HG03442 (cell line): ENCODE measurements around the gene C1GALT1.
"Not testable (repeated sequence)": the region's sequence is repeated elsewhere in the genome, so short reads cannot be mapped to it uniquely, and the experiment has no call there.

Source experiments
- ATAC-seq: cut with Tn5 transposase; IDR thresholded peaks from one replicate; pipeline ENCODE4 v1.9.1; 2021; ENCODE audit warnings: mild to moderate bottlenecking, moderate library complexity; ENCODE audit not compliant: unreplicated experiment

C1GALT1 gene

DNA sequence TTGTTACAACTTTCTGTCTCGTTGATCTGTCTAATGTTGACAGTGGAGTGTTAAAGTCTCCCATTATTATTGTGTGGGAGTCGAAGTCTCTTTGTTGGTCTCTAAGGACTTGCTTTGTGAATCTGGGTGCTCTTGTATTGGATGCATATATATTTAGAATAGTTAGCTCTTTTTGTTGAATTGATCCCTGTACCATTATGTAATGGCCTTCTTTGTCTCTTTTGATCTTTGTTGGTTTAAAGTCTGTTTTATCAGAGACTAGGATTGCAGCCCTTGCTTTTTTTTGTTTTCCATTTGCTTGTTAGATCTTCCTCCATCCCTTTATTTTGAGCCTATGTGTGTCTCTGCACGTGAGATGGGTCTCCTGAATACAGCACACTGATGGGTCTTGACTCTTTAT is 17.2 kb downstream of the C1GALT1 start:
- ATAC-seq: not testable (repeated sequence)

DNA sequence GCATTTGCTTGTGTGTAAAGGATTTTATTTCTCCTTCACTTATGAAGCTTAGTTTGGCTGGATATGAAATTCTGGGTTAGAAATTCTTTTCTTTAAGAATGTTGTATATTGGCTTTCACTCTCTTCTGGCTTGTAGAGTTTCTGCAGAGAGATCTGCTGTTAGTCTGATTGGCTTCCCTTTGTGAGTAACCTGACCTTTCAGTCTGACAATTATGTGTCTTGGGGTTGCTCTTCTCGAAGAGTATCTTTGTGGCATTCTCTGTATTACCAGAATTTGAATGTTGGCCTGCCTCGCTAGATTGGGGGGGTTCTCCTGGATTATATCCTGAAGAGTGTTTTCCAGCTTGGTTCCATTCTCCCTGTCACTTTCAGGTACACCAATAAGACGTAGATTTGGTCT is 17.9 kb downstream of the C1GALT1 start:
- ATAC-seq: not testable (repeated sequence)

DNA sequence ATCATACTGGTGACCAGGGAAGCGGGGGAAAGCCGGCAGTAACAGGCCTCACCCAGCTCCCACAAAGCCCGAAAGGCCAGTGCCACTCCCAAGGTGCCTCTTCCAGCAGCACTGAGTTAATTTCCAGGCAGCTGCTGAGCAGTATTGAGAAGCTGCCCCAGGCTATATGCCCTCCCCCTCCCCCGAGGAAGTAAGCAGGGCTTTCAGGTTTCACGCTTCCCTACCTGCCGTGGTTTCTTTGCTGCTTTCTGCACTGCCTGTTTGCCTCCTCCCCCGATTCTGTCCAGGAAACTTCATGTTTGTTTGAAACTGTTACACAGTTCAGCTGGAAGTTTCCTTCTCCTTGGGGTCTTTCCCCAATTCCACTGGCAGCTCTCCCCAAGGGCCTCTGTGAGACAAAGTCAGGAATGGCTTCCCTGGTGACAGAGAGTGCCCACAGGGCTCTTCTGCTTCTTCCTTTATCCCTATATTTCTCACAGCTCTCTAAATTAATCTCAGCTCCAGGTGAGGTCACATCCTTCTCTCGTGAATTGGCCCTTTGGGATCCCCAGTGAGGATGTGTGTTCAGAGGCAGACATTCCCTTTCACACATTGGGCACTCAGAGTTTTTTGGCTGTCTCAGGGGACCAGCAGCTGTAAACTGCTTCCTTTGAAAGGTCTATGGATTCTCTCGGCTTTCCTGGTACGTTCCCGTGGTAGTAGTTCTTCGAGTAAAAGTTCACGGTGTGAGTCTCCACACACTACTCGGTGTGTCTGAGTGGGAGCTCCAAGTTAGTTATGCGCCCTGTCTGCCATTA is 19.4 kb downstream of the C1GALT1 start:
- ATAC-seq: peak; percentile 97

DNA sequence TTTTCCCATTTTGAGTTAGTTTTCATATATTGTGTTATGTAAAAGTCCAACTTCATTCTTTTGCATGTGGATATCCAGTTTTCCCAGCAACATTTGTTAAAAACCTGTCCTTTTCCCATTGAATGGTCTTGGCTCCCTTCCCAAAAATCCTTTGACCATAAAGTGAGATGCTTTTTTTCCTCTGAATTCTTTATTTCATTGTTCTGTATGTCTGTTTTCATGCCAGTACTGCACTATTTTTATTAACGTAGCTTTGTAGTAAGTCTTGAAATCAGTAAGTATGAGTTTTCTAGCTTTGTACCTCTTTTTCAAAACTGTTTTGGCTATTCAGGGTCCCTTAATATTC is 20.0 kb downstream of the C1GALT1 start:
- ATAC-seq: no peak

DNA sequence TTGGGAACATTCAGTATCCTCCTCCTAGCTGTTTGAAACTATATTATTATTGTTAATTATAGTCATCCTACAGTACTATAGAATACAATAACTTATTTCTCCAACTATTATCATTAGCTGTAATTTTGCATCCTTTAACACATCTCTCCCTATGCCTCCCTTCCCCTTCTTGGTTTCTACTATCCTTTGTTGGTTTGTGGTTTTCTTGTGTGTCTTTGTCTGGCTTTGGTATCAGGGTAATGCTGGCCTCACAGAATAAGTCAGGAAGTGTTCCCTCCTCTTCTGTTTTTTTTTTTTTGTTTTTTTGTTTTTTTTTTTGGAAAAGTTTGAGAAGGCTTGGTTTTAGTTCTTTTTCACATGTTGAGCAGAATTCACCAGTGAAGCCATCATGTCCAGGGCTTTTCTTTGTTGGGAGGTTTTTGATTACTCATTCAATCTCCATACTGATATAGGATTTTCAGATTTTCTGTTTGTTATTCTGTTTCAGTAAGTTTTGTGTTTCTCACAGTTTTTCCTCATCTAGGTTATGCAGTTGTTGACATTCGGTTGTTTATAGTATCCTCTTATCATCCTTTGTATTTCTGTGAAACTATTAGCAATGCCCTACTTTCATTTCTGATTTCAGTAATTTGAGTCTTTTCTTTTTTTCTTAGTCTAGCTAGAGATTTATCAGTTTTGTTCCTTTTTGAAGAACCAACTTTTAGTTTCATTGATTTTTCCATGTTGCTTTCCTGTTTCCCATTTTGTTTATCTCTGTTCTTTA is 21.6 kb downstream of the C1GALT1 start:
- ATAC-seq: no peak

DNA sequence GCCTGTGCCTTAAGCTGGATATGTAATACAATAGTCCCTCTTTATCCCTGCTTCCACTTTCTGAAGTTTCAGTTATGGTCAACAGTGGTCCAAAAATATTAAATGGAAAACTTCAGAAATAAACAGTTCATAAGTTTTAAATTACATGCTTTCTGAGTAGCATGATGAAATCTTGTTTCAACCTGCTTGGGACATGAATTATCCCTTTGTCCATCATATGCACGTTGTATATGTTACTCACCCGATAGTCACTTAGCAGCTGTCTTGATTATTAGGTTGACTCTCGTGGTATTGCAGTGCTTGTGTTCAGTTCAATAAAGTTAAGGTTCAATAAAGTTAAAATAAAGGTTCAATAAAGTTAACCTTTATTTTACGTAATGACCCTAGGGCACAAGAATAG is 25.5 kb downstream of the C1GALT1 start:
- no peak for ATAC-seq

DNA sequence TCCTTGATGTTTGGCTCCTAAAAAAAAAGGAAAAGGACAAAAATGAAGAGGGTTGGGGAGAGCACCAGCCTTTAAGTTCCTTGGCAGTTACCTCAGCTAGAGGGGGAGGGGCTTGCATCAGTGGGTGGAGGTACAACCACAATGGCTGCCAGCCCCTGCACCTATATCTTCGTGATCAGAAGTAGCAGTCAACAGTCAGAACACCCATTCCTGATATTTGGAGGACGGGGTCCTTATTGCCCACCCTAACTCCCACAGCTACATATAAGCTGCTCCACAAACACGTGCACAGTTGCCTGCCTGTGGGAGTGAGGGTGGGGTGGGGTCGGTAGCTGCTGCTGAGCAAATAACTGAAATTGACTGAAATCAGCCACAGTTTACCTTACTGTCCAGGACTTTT is 26.2 kb downstream of the C1GALT1 start:
- no peak for ATAC-seq

DNA sequence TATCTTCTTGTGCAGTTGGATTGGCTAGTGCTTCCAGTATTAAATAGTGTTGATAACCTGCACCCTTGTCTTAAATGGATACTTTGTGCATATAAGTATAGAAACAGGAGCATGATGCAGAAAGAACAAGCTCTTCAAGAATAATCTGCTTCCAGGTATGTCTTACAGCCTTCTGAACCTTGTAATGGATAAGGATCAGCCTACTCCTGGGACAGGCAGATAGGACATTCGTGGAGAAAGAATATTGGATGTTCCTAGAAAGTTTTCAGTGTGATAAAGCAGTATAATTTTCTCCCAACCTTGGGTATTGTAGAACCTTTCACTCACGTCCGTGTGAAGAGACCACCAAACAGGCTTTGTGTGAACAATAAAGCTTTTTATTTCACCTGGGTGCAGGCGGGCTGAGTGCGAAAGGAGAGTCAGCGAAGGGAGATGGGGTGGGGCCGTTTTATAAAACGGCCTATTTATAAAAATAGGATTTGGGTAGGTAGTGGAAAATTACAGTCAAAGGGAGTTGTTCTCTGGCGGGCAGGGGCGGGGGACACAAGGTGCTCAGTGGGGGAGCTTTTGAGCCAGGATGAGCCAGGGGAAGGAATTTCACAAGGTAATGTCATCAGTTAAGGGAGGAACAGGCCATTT is 27.2 kb downstream of the C1GALT1 start:
- ATAC-seq: no peak

DNA sequence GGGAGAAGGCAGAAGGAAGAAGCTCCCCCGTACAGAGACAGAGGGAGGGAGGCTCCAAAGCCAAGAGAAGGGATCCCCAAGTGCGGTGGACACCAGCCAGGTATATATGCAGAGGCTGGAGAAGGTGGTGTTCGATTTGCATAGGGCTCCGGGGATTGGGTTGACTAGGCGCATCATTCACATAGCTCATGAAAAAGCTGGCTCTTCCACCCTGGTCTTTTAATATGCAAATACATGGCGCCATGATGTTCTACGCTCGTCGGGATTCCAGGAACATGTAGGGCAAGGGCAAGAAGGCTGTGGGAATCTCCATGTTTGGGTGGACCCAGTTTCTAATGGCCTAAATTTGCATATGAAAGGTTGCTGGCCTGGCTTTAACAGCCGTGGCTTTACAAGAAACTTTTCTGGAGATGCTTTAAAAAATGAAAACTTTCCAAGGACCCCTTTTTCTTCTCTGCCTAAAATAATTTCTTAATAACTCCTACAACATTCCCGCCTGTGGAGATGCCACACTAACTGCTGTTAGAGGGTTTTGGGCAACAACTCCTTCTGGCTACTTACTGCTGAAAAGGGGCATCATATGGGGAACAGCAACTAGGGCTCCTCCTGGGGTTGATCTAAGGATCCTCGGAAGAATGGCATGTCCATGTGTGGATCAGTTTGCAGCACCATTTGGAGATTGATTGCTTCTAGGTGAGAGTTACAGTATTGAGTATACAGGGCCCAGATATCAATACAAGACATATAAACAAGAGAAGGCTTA is 28.3 kb downstream of the C1GALT1 start:
- ATAC-seq: no peak

DNA sequence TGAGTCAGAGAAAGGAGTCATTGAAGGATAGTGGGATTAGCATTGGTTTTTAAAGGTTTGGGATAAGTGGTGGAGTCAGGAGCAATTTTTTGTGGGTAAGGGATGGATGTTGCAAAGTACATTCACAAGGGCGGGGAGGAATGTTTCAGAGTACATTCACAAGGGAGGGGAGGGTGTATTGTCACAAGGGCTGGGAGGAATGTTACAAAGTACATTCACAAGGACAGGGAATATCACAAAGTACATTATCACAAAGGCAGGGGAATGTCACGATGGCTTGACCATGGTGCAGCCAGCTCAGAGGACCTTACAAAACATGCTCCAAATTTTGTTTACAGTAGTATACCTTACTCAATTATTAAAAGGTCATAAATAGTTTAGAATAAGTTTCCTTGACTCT is 30.3 kb downstream of the C1GALT1 start:
- ATAC-seq: no peak

DNA sequence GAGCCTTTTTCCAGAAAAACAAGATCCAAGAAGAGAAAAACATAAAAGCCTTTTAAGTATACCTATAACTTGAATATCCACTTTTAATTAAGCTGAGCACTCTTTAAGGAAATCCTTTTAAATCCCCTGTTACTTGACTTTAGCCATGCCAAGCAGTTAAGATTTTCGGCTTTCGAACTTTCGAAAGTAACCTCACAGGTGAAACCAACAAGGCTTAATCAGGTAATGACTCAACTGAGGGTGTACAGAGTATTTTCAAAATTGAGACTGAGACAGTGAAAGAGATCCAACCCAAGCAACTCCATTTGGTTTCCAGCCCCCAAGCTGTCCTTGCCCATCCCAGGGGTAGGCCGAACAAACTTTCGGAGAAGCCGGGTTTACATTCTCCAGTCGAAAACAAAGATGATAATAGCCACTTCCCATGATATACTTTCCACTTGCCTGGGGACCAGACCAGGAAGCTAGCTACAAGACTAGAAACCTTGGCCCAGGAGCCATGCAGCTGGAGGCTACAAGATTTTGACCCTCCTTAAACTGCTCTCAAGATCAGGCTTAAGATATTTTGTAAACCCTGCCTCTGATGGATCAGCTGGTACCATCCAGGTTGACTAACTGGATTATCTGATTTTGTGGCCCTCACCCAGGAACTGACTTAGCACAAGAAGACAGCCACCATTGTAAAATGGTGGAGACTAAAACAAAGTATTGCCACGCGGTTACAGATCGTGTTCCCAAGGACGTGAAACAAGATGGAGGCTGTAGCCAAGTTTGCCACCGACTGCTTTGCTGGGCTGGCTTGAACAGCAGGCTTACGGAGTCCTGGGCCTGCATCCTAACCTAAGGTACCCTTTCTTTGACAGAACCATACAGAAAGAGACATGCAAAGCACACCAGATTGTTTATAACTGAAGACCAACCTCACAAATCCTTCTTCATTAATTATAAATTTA is 32.3 kb downstream of the C1GALT1 start:
- ATAC-seq: no peak

DNA sequence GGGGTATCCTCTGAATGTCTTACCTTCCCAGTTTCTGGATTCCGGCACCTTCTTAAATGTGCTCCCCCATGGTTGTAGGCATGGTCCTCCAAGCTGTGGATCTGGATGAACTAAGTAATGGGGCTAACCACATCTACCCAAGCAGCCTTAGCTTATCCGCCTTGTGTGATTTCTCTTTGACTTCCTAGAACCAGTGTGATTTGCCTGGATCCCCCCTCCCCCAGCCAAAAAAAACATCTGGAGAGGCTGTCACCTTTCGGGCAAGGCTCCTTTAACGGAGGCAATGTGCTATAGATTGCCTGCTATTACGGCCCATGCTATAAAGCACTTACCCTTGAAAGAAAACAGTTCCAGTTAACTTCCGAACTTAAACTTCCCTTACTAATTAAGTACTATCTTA is 33.9 kb downstream of the C1GALT1 start:
- ATAC-seq: no peak

DNA sequence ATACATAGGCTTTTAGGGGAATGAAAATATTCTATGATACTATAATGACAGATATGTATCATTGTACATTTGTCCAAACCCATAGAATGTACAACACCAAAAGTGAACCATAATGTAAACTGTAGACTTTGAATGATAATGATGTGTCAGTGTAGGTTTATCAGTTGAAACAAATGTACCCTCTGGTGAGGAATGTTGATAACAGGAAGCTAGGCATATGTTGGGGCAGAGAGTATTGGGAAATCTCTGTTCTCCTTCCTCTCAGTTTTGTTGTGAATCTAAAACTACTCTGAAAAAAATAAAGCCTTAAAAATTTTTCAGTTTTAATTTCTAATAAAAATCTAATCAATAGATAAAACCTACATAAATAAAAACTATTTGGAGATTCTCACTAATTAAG is 36.9 kb downstream of the C1GALT1 start:
- no peak for ATAC-seq

DNA sequence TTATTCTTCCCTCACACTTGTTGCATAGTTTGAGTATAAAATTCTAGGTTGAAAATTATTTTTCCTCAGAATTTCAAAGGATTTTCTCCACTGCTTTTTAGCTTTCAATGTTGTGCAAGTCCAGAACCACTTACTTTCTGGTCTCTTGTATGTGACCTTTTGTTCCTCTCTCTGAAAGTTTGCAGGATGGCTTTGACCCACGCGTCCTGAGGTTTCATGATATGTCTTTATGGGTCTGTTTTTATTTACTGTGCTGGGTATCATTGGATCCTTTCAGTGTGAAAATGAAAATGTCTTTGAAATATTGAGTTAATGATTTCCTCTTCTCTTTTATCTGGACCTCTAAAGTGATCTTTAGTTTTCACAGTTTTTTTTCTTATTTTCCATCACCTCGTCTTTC is 38.5 kb downstream of the C1GALT1 start:
- ATAC-seq: no peak

DNA sequence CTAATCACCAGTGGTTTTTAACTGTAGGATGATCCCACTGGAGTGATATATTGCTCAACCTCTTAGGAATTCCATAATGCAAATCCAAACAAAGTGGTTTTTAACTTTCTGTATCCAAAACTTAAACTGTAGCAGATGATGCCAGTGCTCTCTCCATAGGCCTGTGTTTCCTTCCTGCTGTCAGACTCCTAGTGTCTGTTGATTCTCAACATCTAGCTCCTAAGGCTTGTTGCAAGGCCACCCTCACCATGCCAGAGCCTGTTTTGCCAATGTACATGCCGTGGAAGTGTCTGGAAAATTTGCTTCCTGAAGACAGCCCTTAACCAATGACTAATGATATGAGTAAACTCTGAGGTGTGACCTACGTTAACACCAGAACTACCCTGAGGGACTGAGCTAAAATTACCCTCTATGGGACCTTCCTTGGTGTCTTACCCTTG is 39.3 kb downstream of the C1GALT1 start:
- ATAC-seq: no peak

DNA sequence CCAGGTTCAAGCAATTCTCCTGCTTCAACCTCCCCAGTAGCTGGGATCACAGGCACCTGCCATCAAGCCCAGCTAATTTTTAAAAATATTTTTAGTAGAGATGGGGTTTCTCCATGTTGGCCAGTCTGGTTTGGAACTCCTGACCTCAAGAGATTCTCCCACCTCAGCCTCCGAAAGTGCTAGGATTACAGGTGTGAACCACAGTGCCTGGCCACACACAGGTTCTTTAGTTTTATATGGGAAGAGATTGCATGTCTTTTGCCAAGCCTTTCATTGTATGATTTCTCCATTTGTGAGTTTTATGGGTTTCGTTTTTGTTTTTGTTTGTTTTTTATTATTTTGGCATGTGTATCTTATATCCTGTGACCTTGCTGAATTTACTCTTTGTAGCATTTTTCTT is 40.9 kb downstream of the C1GALT1 start:
- no peak for ATAC-seq

DNA sequence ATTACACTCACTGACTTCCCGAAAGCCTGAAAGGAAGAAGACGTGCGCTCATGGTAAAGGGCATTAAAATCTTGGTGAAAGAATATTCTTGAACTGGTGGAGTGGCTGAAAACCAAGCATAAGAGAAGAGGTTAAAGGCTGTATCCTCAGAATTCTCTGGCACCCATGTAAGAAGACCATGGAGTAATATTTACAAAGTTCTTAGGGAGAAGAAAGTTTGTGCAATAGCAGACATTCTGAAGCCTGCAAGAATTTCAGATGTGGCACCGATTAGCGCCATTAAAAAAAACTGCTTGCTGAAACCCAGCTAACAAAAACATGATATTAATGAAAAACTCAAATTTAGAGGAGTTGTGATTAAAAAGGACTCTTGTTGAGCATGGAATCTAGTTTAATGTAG is 44.1 kb downstream of the C1GALT1 start:
- no peak for ATAC-seq

DNA sequence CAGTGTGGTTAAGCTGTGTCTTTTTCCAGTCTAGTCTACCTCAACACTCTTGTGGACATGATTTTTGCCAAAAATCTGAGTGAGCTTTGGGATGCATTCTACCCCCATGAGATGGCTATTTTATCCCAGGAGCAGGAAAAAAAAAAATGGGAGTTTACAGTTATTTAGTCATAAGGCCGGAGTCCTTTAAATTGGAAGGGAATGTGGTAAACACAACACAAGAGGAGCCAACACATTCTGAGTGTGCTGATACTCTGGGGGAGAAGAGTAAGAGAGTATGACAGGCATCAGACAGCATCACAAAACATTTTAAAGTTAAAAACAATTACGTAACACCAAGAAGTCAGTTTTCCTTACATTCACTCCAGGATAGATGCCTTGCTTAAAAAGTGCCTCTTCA is 46.1 kb downstream of the C1GALT1 start:
- no peak for ATAC-seq

DNA sequence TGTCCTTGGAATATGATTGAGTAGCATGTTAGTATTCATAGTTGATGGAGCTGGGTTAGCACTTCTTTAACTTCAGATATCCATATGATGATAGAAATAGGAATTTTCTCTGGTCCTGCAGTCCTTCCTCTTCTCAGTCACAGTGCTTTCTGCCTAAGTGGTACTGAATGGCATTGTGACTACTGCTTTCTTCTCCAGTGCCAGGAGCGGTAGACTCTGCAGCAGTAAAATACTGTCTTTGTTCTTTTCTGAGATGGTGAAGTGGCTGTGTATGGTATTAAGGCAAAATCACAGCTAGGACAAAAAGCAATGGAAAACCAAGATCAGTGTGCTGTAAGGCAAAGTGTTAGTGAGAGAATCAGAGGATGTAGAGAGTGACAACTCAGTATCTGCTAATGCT is 46.6 kb downstream of the C1GALT1 start:
- no peak for ATAC-seq

DNA sequence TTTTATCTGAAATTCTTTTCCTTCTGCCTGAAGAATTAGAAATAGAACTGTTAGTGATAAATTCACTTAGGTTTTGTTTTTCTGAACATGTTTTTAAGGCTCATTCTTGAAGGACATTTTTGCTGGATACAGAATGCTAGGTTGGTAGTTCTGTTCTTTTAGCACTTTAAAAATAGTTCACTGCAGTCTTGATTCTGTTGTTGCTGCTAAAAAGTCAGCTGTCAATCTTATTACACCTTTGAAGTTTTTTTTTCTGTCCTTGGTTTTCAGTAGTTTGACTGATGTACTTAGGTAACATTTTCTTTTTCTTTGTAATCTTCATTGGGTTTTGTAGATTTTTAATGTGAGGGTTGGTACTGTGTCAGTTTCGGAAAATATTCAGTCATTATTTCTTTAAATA is 48.7 kb downstream of the C1GALT1 start:
- no peak for ATAC-seq
